ENCODE data around the gene CCND2.

DNA sequence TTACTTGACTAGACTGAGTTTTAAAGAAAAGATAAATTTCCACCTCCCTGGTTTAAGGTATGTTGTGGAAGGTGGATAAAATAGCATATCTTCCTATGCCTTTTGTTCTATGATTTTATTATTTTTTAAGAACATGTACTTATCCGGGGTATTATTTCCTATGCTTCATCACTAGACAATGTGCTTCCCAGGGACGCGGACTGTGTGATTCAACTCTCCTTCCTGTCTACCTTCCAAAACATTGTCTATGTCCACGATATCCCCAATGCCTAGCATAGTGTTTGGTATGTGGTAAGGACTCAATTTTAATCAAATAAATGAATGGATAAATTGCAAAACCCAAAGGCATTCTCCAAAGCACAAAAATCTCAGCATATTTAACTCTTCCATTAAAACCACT lies 8.3 kb upstream of the CCND2 start:
- TF ChIP-seq CTCF (conservative IDR thresholded peaks at IDR 0.05) (no peak), ZFX (IDR thresholded peaks at IDR 0.05) (no peak)

Data from C4-2B (cell line).